ENCODE measurements around the gene HOMER2.

DNA sequence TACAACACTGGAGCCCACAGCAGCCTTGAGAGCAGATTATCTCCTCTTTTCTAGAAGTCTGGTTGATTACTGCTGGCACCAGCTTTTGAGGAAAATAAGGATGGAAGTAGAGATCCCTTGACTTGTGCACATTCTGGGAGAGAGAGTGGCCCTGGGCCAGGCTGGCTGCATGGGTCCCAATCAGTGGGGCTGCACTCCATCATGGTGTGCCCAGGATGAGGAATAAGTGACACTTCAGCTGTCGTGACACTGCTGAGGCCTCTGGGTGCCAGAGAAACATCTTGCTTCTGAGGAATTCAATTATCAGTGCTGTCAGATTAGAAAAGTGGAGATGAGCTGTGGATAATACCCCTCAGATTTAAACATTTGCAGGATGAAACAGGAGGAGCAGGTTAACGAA lies 42.6 kb upstream of the HOMER2 start:
- TF ChIP-seq, protein P1, sequence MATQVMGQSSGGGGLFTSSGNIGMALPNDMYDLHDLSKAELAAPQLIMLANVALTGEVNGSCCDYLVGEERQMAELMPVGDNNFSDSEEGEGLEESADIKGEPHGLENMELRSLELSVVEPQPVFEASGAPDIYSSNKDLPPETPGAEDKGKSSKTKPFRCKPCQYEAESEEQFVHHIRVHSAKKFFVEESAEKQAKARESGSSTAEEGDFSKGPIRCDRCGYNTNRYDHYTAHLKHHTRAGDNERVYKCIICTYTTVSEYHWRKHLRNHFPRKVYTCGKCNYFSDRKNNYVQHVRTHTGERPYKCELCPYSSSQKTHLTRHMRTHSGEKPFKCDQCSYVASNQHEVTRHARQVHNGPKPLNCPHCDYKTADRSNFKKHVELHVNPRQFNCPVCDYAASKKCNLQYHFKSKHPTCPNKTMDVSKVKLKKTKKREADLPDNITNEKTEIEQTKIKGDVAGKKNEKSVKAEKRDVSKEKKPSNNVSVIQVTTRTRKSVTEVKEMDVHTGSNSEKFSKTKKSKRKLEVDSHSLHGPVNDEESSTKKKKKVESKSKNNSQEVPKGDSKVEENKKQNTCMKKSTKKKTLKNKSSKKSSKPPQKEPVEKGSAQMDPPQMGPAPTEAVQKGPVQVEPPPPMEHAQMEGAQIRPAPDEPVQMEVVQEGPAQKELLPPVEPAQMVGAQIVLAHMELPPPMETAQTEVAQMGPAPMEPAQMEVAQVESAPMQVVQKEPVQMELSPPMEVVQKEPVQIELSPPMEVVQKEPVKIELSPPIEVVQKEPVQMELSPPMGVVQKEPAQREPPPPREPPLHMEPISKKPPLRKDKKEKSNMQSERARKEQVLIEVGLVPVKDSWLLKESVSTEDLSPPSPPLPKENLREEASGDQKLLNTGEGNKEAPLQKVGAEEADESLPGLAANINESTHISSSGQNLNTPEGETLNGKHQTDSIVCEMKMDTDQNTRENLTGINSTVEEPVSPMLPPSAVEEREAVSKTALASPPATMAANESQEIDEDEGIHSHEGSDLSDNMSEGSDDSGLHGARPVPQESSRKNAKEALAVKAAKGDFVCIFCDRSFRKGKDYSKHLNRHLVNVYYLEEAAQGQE (IDR thresholded peaks at IDR 0.05; ENCODE audit: insufficient replicate concordance, low read depth), result no peak
- TF ChIP-seq, protein P2, sequence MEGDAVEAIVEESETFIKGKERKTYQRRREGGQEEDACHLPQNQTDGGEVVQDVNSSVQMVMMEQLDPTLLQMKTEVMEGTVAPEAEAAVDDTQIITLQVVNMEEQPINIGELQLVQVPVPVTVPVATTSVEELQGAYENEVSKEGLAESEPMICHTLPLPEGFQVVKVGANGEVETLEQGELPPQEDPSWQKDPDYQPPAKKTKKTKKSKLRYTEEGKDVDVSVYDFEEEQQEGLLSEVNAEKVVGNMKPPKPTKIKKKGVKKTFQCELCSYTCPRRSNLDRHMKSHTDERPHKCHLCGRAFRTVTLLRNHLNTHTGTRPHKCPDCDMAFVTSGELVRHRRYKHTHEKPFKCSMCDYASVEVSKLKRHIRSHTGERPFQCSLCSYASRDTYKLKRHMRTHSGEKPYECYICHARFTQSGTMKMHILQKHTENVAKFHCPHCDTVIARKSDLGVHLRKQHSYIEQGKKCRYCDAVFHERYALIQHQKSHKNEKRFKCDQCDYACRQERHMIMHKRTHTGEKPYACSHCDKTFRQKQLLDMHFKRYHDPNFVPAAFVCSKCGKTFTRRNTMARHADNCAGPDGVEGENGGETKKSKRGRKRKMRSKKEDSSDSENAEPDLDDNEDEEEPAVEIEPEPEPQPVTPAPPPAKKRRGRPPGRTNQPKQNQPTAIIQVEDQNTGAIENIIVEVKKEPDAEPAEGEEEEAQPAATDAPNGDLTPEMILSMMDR (IDR thresholded peaks at IDR 0.05; ENCODE audit: insufficient read depth, low read length), result no peak
- TF ChIP-seq POLR2AphosphoS5 (IDR thresholded peaks at IDR 0.05; ENCODE audit: low read depth) (no peak), SPI1 (IDR thresholded peaks at IDR 0.05; ENCODE audit: borderline replicate concordance, low read depth) (no peak)

All from HL-60 (cell line).